HUES48 (cell line): ENCODE measurements around the gene SEMA6A.
A peak's percentile ranks its signal among the peaks of the same experiment; 100 is the strongest.

Experiments
- H3K27ac ChIP-seq: one replicate; pipeline ENCODE4 v1.7.0; 2013; ENCODE audit warnings: low read depth, low read length, inconsistent platforms
- H3K27me3 ChIP-seq: 2 replicates; pipeline ENCODE4 v1.6.1; 2013; ENCODE audit warnings: mild to moderate bottlenecking, low read length; ENCODE audit not compliant: control insufficient read depth, insufficient read depth
- H3K36me3 ChIP-seq: 2 replicates; pipeline ENCODE4 v1.6.1; 2013; ENCODE audit warnings: low read length; ENCODE audit not compliant: control insufficient read depth, insufficient read depth
- H3K4me1 ChIP-seq: 2 replicates; pipeline ENCODE4 v1.6.1; 2013; ENCODE audit warnings: mild to moderate bottlenecking, low read length; ENCODE audit not compliant: control insufficient read depth, insufficient read depth
- H3K4me3 ChIP-seq: 2 replicates; pipeline ENCODE4 v1.5.1; 2013; ENCODE audit warnings: mild to moderate bottlenecking, low read depth, low read length
- H3K9ac ChIP-seq: 2 replicates; pipeline ENCODE4 v1.6.1; 2013; ENCODE audit warnings: mild to moderate bottlenecking, low read depth, low read length, moderate library complexity
- H3K9me3 ChIP-seq: 2 replicates; pipeline ENCODE4 v1.6.1; 2013; ENCODE audit warnings: low read length; ENCODE audit not compliant: control insufficient read depth, insufficient read depth

Gene SEMA6A

DNA sequence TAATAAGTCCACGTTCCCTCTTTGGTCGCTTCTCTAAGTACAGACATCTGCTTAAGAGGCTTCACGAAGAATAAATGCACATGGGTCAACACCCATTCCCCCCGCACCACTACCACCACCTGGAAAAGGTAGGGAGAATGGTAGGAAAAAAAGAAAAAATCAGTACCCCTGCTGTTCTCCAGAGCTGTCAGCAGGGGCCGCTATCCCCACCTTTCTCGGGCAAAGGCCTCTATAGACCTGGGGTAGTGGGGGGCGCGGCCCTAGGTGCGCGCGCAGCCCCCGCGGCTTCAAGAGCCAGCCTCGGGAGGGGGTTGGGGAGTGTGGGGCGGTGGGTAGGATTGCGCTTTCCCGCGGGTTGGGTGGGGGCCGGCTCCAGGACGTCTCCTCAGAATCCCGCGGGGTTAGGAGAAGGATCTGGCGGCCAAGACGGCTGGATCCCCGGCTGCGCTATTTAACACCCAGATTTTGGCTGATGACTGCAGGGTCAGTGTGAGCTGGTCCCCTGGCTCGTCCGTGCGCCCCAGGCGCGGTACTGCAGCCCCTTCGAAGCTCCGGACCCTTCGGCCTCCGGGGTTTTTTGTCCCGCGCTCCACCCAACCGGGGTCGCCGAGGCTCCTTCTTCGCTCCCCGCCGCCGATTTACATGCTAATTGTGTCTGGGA is 1.6 kb upstream of the SEMA6A start:
- Histone ChIP-seq H3K9ac (peak overlapping the region; percentile 85), H3K4me1 (peaks cover 29% of the 10 kb centered on the region), H3K9me3 (no peaks in the 10 kb centered on the region), H3K36me3 (no peaks in the 10 kb centered on the region; the same call in 1 of the 2 replicates), H3K4me3 (peak overlapping the region; percentile 93), H3K27me3 (no peaks in the 10 kb centered on the region), H3K27ac (peak overlapping the region; percentile 84)

DNA sequence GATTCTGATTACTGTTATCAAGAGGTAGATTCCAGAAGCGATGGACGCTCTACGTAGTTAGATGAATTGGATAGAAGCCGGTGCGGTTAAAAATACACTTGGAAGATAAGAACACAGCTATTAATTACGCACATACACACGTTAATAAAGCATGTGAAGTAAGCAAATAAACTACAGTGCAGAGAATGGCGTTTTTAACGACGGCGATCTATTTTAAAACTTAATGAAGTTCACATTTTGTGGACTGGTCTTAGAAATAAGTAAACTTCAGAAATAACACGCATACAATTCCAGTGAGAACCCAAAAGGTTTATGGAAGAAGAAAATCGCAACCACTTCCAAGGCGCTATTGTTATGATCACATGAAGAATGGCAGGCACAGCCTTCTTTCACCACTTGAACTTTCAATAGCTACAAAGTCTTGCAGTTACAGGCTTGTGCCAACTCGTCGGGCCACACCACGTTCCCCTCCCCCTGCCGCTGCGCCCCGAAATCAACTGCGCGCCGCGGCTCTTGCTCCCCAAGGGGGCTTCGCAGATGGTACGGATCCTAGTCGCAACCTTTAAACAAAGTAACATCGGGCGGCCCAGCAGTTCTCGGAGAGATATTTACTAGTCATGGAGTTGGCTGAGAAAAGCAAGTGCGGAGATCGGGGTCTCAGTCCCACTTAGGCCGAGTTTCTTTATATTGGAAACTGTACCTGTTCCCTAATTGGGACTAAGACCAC is 866 bp upstream of the SEMA6A start:
- Histone ChIP-seq H3K4me1 (peaks cover 35% of the 10 kb centered on the region), H3K4me3 (peak overlapping the region; percentile 93), H3K9me3 (no peaks in the 10 kb centered on the region), H3K36me3 (peaks cover under 1% of the 10 kb centered on the region; the same call in 1 of the 2 replicates), H3K27ac (peak overlapping the region; percentile 84), H3K9ac (peak overlapping the region; percentile 85), H3K27me3 (no peaks in the 10 kb centered on the region)

DNA sequence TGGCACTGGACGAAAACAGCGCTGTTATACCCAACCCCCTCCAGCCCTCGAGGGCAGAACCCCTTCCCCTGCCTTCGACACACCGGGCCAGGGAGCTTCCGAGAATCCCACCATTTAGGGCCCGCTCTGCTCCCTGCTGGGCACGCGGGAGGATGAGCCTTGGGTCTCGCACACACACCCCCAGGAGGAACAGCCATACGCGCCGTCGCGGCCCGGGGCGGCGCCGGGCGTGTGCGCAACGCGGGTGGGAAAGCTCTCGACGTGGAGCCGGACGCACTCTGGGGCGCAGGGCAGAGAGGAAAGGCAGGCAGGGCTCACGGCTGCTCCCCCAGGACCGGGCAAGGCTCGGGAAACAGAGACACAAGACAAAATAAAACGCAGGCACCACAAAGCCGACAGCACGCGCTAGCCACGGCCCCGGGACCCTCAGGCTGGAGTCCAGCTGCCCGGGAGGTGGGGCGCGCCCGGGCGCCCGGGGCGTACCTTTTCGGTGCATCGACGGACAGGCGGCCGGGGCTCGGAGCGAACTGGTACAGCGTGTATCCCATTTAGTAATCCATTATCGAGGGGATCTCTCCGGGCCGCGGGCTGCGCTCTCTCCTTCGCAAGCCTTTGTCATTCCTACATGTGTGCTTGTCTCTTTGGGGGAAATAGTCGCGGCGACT is 789 bp downstream of the SEMA6A start:
- peak overlapping the region; percentile 93 for H3K4me3 ChIP-seq
- H3K27me3 ChIP-seq, result no peaks in the 10 kb centered on the region
- H3K9me3 ChIP-seq, result no peaks in the 10 kb centered on the region
- peaks cover 49% of the 10 kb centered on the region for H3K4me1 ChIP-seq
- peak overlapping the region; percentile 84 for H3K27ac ChIP-seq
- peaks cover 12% of the 10 kb centered on the region for H3K36me3 ChIP-seq
- peak overlapping the region; percentile 85 for H3K9ac ChIP-seq

DNA sequence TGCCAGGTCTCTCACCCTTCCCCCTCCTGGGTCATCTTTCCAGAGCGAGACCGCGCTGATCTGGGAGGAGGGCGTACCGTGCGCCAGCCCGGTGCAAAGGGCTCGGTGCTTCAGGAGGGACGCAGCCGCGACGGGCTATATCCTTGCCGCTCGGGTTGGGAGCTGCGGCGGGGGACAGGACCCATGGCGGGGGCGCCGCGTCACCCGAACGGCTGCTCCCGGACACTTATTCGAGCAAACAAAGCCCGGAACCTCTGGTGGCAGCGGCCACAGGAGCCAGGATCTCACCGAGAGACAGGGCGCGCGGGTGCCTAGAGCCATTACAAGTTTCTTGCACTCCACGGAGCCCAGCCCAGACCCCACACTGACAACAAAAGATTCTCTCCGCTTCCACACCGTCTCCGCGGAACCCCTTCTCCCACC is 1.3 kb downstream of the SEMA6A start:
- Histone ChIP-seq H3K4me1 (peaks cover 49% of the 10 kb centered on the region), H3K27me3 (no peaks in the 10 kb centered on the region), H3K27ac (peak overlapping the region; percentile 84), H3K9me3 (no peaks in the 10 kb centered on the region), H3K36me3 (peaks cover 18% of the 10 kb centered on the region), H3K9ac (peak overlapping the region; percentile 85), H3K4me3 (peak overlapping the region; percentile 93)

DNA sequence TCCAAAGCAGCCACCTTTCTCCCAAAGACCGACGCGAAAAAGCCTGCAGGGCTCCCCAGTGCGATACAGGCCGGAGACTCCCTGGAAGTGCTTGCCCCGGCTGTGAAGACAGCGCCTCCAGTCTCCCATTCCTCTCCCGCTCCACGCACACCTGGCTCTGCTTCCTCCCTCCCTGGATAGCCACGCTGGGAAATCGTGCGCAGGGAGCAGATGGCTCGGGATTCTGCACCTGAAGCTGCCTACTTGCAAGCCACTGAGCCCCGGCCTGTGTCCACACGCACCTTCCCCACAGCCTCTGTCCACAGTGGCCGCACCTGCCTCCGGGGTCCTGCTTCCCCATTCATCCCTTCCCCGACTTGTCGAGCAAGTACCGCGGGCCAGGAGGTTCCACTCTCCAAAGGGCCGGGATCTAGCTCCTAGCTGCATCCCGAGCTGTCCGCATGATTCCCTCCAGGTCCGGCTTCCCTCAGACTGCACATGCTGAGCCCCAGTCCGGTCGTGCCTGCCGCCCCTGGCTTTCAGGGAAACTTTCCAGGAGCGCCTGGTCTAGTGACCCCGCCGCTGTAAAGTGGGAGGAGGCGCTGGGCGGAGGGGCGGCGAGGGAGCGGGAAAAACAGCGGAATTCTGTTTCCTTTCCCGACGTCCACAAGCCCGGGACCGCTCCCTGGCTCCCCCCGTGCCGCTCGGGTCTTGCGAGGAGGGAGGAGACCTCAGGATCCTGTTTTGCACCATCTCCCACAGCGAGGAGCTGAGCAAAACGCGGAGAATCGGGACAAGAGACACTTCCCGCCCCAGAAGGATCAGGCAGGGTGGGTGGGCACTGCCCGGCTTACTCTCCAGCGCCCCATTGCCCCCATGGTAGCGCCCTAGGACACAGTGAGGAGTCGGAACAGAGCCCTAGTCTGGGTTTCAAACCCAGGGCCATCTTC is 2.0 kb downstream of the SEMA6A start:
- Histone ChIP-seq H3K9ac (peak overlapping the region; percentile 85), H3K36me3 (peaks cover 25% of the 10 kb centered on the region), H3K27ac (peak overlapping the region; percentile 84), H3K4me1 (peaks cover 52% of the 10 kb centered on the region), H3K27me3 (no peaks in the 10 kb centered on the region), H3K9me3 (no peaks in the 10 kb centered on the region), H3K4me3 (peak overlapping the region; percentile 93)

DNA sequence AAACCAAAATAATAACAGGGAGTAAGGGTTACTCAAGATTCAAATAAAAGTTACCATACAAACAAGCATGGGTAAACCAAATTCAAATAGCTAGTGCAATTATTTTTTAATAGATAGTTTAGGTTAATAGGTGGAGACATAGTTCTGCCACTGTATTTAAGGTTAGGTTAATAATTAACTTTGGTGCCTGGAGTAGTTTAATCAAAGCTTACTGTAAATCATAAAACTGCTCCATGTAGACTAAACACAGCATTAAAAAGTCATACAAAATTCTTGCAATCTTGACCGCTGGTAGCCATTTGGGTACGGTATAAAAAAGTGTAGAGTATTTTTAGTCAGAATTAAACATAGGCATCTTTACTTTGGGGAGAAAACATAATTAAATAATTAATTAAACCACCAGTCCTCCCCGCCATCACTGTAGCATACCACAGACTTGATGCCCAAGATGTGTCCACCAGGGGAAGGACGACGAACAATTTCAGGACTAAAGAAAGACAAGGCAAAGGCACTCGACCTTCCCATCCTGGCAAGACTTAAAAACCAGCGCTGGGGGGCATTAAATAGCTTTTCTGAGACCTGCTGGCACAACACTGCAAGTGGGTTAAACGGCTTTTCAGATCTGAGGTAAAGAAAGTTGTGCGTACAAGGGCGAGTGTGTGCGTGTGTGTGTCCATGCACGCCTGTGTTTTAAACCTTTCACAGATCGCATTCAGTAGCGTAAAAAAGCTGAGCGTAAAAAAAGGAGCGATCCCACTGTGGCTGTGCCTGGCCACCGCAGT is 2.9 kb downstream of the SEMA6A start:
- H3K4me1 ChIP-seq, result peaks cover 53% of the 10 kb centered on the region
- no peaks in the 10 kb centered on the region for H3K9me3 ChIP-seq
- H3K27me3 ChIP-seq, result no peaks in the 10 kb centered on the region
- peak overlapping the region; percentile 85 for H3K9ac ChIP-seq
- peaks cover 29% of the 10 kb centered on the region for H3K36me3 ChIP-seq
- H3K27ac ChIP-seq, result peak overlapping the region; percentile 84
- H3K4me3 ChIP-seq, result peak overlapping the region; percentile 93

DNA sequence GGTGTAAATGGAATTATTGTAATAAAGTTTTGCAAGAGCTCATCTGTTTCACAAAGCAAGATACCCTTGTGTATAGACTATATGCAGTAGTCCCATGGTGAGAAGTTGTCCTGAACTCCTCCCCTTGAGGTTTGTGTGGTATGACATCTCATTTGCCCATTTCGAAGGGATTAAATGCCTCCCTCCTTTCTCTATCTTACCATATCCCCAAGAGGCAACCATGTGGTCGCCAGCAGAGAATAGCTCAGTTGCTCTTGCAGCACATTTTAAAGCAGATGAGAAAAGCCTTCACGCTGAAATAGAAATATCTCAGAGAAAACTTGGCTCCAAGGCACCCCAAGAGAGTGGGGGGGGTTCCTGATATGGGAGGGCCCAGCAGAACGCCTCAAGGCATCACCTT is 4.6 kb downstream of the SEMA6A start:
- H3K4me3 ChIP-seq, result peak overlapping the region; percentile 93
- H3K27ac ChIP-seq, result no peak overlapping the region
- no peaks in the 10 kb centered on the region for H3K9me3 ChIP-seq
- peaks cover 65% of the 10 kb centered on the region for H3K4me1 ChIP-seq
- H3K9ac ChIP-seq, result peak overlapping the region; percentile 23; the same call in 1 of the 2 replicates
- H3K27me3 ChIP-seq, result no peaks in the 10 kb centered on the region
- peaks cover 39% of the 10 kb centered on the region for H3K36me3 ChIP-seq

DNA sequence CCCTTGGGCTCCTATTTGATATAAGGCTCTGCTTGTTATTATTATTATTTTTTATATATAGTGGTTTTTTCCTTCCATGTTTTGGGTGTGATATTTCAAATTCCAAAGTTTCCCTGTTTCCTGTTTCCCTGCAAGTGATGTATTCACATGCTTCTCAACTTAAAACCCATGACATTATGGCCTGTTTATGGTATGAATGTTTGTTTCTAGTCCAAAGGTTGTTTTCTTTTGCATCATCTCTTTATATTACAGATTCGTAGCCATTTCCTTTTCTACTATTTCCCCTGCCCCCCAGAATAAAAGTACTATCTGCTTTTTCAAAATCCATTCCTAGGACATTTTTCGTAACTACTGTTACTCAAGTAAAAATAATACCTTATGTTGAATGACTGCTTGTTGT is 7.5 kb downstream of the SEMA6A start:
- peaks cover 94% of the 10 kb centered on the region for H3K4me1 ChIP-seq
- H3K27ac ChIP-seq, result no peak overlapping the region
- H3K4me3 ChIP-seq, result peak overlapping the region; percentile 15; the same call in 1 of the 2 replicates
- H3K9me3 ChIP-seq, result no peaks in the 10 kb centered on the region
- peaks cover 42% of the 10 kb centered on the region for H3K36me3 ChIP-seq
- H3K27me3 ChIP-seq, result no peaks in the 10 kb centered on the region
- no peak overlapping the region for H3K9ac ChIP-seq

DNA sequence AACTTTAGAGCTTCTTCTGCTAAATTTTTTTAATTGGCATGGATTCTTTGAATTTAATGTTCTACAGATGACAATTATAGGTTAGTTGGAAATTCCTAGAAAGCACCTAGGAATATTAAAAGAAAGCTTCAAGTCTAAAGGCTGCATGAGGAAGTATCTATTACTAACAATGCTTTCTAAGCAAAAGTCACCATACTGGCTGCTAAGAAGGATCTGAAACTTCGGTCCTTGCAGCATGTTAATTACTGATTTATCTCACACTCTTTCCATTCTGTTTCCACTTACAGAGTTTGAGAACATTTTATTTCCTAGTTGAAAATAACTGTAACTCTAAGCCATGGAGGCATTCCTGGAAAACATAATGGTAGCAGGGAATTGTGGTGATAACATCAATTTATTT is 8.4 kb downstream of the SEMA6A start:
- Histone ChIP-seq H3K36me3 (peaks cover 42% of the 10 kb centered on the region), H3K9ac (no peak overlapping the region), H3K27me3 (no peaks in the 10 kb centered on the region), H3K27ac (peak overlapping the region; percentile 30), H3K4me1 (peaks cover 99% of the 10 kb centered on the region), H3K9me3 (no peaks in the 10 kb centered on the region), H3K4me3 (peak overlapping the region; percentile 36; the same call in 1 of the 2 replicates)
